ENCODE data around the gene MECR.

MECR gene

GRCh38 chr1:29254346-29254745 is 23.6 kb upstream of the MECR start:
- TF ChIP-seq SIN3A (IDR thresholded peaks at IDR 0.05; ENCODE audit: borderline replicate concordance, insufficient read depth, low read length) (no peak), TAF1 (IDR thresholded peaks at IDR 0.05; ENCODE audit: borderline replicate concordance, insufficient read depth, low read length) (no peak), REST (IDR thresholded peaks at IDR 0.05; ENCODE audit: insufficient read depth in 1 of 2, low read depth in 2 of 2, low read length in 2 of 2) (no peak), FOXP2 (optimal IDR thresholded peaks at IDR 0.05; ENCODE audit: borderline replicate concordance, extremely low read depth, extremely low read length, insufficient read depth) (no peak), POLR2AphosphoS5 (IDR thresholded peaks at IDR 0.05; ENCODE audit: low read depth, low read length) (no peak)

- no peak for TF ChIP-seq TAF1 (IDR thresholded peaks at IDR 0.05; ENCODE audit: borderline replicate concordance, insufficient read depth, low read length)
- no peak for TF ChIP-seq REST (IDR thresholded peaks at IDR 0.05; ENCODE audit: insufficient read depth in 1 of 2, low read depth in 2 of 2, low read length in 2 of 2)
- TF ChIP-seq FOXP2 (optimal IDR thresholded peaks at IDR 0.05; ENCODE audit: borderline replicate concordance, extremely low read depth, extremely low read length, insufficient read depth), result no peak
- TF ChIP-seq SIN3A (IDR thresholded peaks at IDR 0.05; ENCODE audit: borderline replicate concordance, insufficient read depth, low read length), result no peak
- no peak for TF ChIP-seq POLR2AphosphoS5 (IDR thresholded peaks at IDR 0.05; ENCODE audit: low read depth, low read length)
Observed at GRCh38 chr1:29253180-29253579, 22.4 kb upstream of the MECR start.

GRCh38 chr1:29251164-29252124 is 20.7 kb upstream of the MECR start:
- no peak for TF ChIP-seq POLR2AphosphoS5 (IDR thresholded peaks at IDR 0.05; ENCODE audit: low read depth, low read length)
- TF ChIP-seq FOXP2 (optimal IDR thresholded peaks at IDR 0.05; ENCODE audit: borderline replicate concordance, extremely low read depth, extremely low read length, insufficient read depth), result no peak
- TF ChIP-seq REST (IDR thresholded peaks at IDR 0.05; ENCODE audit: insufficient read depth in 1 of 2, low read depth in 2 of 2, low read length in 2 of 2), result no peak
- TF ChIP-seq TAF1 (IDR thresholded peaks at IDR 0.05; ENCODE audit: borderline replicate concordance, insufficient read depth, low read length), result no peak
- TF ChIP-seq SIN3A (IDR thresholded peaks at IDR 0.05; ENCODE audit: borderline replicate concordance, insufficient read depth, low read length), result no peak

- TF ChIP-seq TAF1 (IDR thresholded peaks at IDR 0.05; ENCODE audit: borderline replicate concordance, insufficient read depth, low read length) (no peak), SIN3A (IDR thresholded peaks at IDR 0.05; ENCODE audit: borderline replicate concordance, insufficient read depth, low read length) (no peak), FOXP2 (optimal IDR thresholded peaks at IDR 0.05; ENCODE audit: borderline replicate concordance, extremely low read depth, extremely low read length, insufficient read depth) (no peak), REST (IDR thresholded peaks at IDR 0.05; ENCODE audit: insufficient read depth in 1 of 2, low read depth in 2 of 2, low read length in 2 of 2) (no peak), POLR2AphosphoS5 (IDR thresholded peaks at IDR 0.05; ENCODE audit: low read depth, low read length) (no peak)
Observed at GRCh38 chr1:29249951-29250581, 19.3 kb upstream of the MECR start.

All from PFSK-1 (cell line).